Astrocyte (in vitro differentiated cells and primary cell): ENCODE results near the gene LIMA1. TPM values are rescaled to one million over a fixed set of nuclear protein-coding genes. Genes with fewer than 3 reads are reported as not detected.

Source experiments
- DNase-seq: peaks from one replicate; pipeline ENCODE4 v3.0.0-alpha.2; 2010; ENCODE audit warnings: low read depth
- FAIRE-seq: peaks from 2 replicates; lab custom pipeline; 2011; peaks lifted over from hg19 to GRCh38; lab: Jason Lieb, UNC
- H2AFZ ChIP-seq: 2 replicates; pipeline ENCODE4 v1.6.0; 2012; ENCODE audit warnings: low read depth, low read length, inconsistent platforms
- H3K27ac ChIP-seq: 2 replicates; pipeline ENCODE4 v1.5.1; 2011; ENCODE audit warnings: low read depth, low read length, inconsistent platforms
- H3K27me3 ChIP-seq: 2 replicates; pipeline ENCODE4 v1.6.0; 2011; ENCODE audit warnings: low read length, inconsistent platforms; ENCODE audit not compliant: insufficient read depth
- H3K36me3 ChIP-seq: 2 replicates; pipeline ENCODE4 v1.5.1; 2011; ENCODE audit warnings: low read length, inconsistent platforms; ENCODE audit not compliant: insufficient read depth
- H3K4me1 ChIP-seq: 2 replicates; pipeline ENCODE4 v1.5.1; 2011; ENCODE audit warnings: low read length, inconsistent platforms; ENCODE audit not compliant: insufficient read depth
- H3K4me2 ChIP-seq: 2 replicates; pipeline ENCODE4 v1.6.0; 2012; ENCODE audit warnings: low read length, inconsistent platforms
- H3K4me3 ChIP-seq: 2 replicates; pipeline ENCODE4 v1.5.1; 2011; ENCODE audit warnings: low read depth, mild to moderate bottlenecking, low read length, inconsistent platforms; ENCODE audit not compliant: insufficient read depth
- H3K79me2 ChIP-seq: 2 replicates; pipeline ENCODE4 v1.6.0; 2012; ENCODE audit warnings: mild to moderate bottlenecking, low read length, inconsistent platforms; ENCODE audit not compliant: insufficient read depth
- H3K9ac ChIP-seq: 2 replicates; pipeline ENCODE4 v1.6.0; 2012; ENCODE audit warnings: mild to moderate bottlenecking, low read length, inconsistent platforms
- H3K9me3 ChIP-seq: 2 replicates; pipeline ENCODE4 v1.5.1; 2012; ENCODE audit warnings: low read depth, mild to moderate bottlenecking, low read length, inconsistent platforms; ENCODE audit not compliant: insufficient read depth
- H4K20me1 ChIP-seq: 2 replicates; pipeline ENCODE4 v1.6.0; 2012; ENCODE audit warnings: low read length, inconsistent platforms; ENCODE audit not compliant: insufficient read depth
- H3K27ac Mint-ChIP-seq: one replicate; pipeline ENCODE4 v1.8.0; 2021; ENCODE audit warnings: mild to moderate bottlenecking, mixed read lengths; ENCODE audit not compliant: unreplicated experiment
- H3K27me3 Mint-ChIP-seq: one replicate; pipeline ENCODE4 v1.8.0; 2021; ENCODE audit warnings: low read depth, mixed read lengths; ENCODE audit not compliant: unreplicated experiment
- H3K36me3 Mint-ChIP-seq: one replicate; pipeline ENCODE4 v1.8.0; 2021; ENCODE audit warnings: low read depth, mixed read lengths; ENCODE audit not compliant: unreplicated experiment
- H3K4me1 Mint-ChIP-seq: one replicate; pipeline ENCODE4 v1.8.0; 2021; ENCODE audit warnings: low read depth, mixed read lengths; ENCODE audit not compliant: unreplicated experiment
- H3K4me3 Mint-ChIP-seq: one replicate; pipeline ENCODE4 v1.8.0; 2021; ENCODE audit warnings: mild to moderate bottlenecking, moderate library complexity, mixed read lengths; ENCODE audit not compliant: unreplicated experiment
- H3K9me3 Mint-ChIP-seq: one replicate; pipeline ENCODE4 v1.8.0; 2021; ENCODE audit warnings: mild to moderate bottlenecking, mixed read lengths; ENCODE audit not compliant: unreplicated experiment
- CTCF ChIP-seq: IDR thresholded peaks from 2 replicates; pipeline ENCODE4 v1.5.1; 2011; ENCODE audit warnings: low read depth, mild to moderate bottlenecking, inconsistent platforms, low read length, moderate library complexity; ENCODE audit not compliant: insufficient read depth
- EZH2 ChIP-seq: IDR thresholded peaks from 2 replicates; pipeline ENCODE4 v1.6.1; 2012; ENCODE audit warnings: mild to moderate bottlenecking, low read length, inconsistent platforms; ENCODE audit not compliant: insufficient read depth
- total RNA-seq: library from RNA; stranded (reverse); gene quantifications from 2 replicates; pipeline ENCODE4 v1.2.1, GENCODE V29; 2021

LIMA1 gene
- total RNA-seq, 1 donor from 2014 or later = 173 TPM

GRCh38 chr12:50263832-50264231 is 19.5 kb downstream of the LIMA1 start:
- no peak overlapping the region for H2AFZ ChIP-seq
- FAIRE-seq (no peak), DNase-seq (no peak)
- TF ChIP-seq EZH2 = no peak
- no peak for TF ChIP-seq CTCF
- Mint-ChIP-seq H3K27me3 (no peaks in the 10 kb centered on the region), H3K27ac (no peak overlapping the region), H3K4me3 (no peak overlapping the region), H3K36me3 (no peaks in the 10 kb centered on the region), H3K9me3 (no peaks in the 10 kb centered on the region), H3K4me1 (peaks cover 5% of the 10 kb centered on the region)
- H3K4me2 ChIP-seq = no peak overlapping the region
- H4K20me1 ChIP-seq = no peaks in the 10 kb centered on the region
- H3K79me2 ChIP-seq = no peaks in the 10 kb centered on the region
- H3K36me3 ChIP-seq = no peaks in the 10 kb centered on the region
- H3K4me1 ChIP-seq = peaks cover 6% of the 10 kb centered on the region
- no peaks in the 10 kb centered on the region for H3K27me3 ChIP-seq
- no peak overlapping the region for H3K9ac ChIP-seq
- no peaks in the 10 kb centered on the region for H3K9me3 ChIP-seq
- H3K4me3 ChIP-seq = no peak overlapping the region
- no peak overlapping the region for H3K27ac ChIP-seq

- Mint-ChIP-seq H3K4me1 (peaks cover 9% of the 10 kb centered on the region), H3K4me3 (no peak overlapping the region)
- no peak for TF ChIP-seq EZH2
- no peak for TF ChIP-seq CTCF
These were observed 21.7 kb downstream of the LIMA1 start for GRCh38 chr12:50261654-50262053.

GRCh38 chr12:50258167-50258551 is 25.2 kb downstream of the LIMA1 start:
- H3K4me1 Mint-ChIP-seq = peaks cover 12% of the 10 kb centered on the region
- Histone ChIP-seq H3K9me3 (no peaks in the 10 kb centered on the region), H3K27me3 (no peaks in the 10 kb centered on the region), H2AFZ (no peak overlapping the region), H3K4me2 (no peak overlapping the region), H3K79me2 (no peaks in the 10 kb centered on the region), H3K36me3 (no peaks in the 10 kb centered on the region), H3K9ac (no peak overlapping the region), H4K20me1 (no peaks in the 10 kb centered on the region), H3K27ac (no peak overlapping the region), H3K4me3 (no peak overlapping the region), H3K4me1 (peaks cover 16% of the 10 kb centered on the region)
- H3K27me3 Mint-ChIP-seq = no peaks in the 10 kb centered on the region
- H3K36me3 Mint-ChIP-seq = no peaks in the 10 kb centered on the region
- no peak overlapping the region for H3K4me3 Mint-ChIP-seq
- TF ChIP-seq EZH2 (no peak), CTCF (no peak)
- peak overlapping the region; percentile 14 for H3K27ac Mint-ChIP-seq
- H3K9me3 Mint-ChIP-seq = no peaks in the 10 kb centered on the region
- FAIRE-seq = no peak
- no peak for DNase-seq

More at GRCh38 chr12:50261654-50262053, 21.7 kb downstream of the LIMA1 start:
- no peaks in the 10 kb centered on the region for H3K9me3 ChIP-seq
- no peak overlapping the region for H3K9ac ChIP-seq
- H3K4me2 ChIP-seq = no peak overlapping the region
- DNase-seq = no peak
- H2AFZ ChIP-seq = no peak overlapping the region
- no peak for FAIRE-seq
- no peaks in the 10 kb centered on the region for H3K79me2 ChIP-seq
- no peak overlapping the region for H3K4me3 ChIP-seq
- H3K27ac Mint-ChIP-seq = no peak overlapping the region
- no peak overlapping the region for H3K27ac ChIP-seq
- H4K20me1 ChIP-seq = no peaks in the 10 kb centered on the region
- no peaks in the 10 kb centered on the region for H3K27me3 Mint-ChIP-seq
- no peaks in the 10 kb centered on the region for H3K27me3 ChIP-seq
- H3K9me3 Mint-ChIP-seq = no peaks in the 10 kb centered on the region
- no peaks in the 10 kb centered on the region for H3K36me3 Mint-ChIP-seq
- H3K36me3 ChIP-seq = no peaks in the 10 kb centered on the region
- H3K4me1 ChIP-seq = peaks cover 11% of the 10 kb centered on the region
